Measurements from ENCODE around the gene MOSPD2.

Gene MOSPD2

DNA sequence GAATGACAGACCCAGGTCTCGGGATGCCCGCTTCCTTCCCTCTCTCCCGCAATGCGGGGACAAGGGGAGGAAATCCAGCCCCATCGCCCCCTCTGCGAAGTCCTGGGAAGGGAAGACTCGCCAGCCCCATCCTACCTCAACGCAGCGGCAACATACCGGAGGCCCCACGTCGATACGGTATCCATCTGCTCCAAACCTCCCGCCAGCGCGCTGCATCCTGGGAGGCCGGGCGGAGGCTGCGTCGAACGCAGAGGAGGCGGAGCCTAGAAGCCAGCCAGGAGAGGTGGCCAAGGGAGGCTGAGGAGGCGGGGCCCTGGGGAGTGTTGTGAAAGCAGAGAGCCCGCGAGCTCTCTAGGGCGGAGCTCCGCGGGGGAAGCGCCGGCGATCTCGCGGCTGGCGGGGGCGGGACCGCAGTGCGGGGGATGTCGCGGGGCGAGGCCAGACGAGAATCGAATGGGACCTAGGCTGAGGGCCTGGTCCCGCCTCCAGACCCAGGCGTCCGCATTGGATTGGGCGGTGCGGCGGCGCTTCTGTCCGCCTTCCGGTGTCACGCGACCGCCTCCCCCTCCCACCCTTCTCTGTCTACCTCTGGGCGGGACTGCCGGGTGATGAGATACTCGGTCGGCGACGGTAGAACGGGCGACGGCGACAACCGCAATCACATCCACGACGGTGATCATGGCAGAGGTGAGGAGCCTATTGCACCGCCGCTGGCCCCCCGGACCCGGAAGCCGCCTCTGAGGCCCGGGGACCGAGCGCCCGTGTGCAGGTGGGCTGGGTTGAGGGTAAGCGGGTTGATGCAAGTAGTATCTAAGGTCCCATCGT, at the start of gene MOSPD2, which contains the start of gene FANCB:
Gene MOSPD2 (plus strand): TSS at position 571 of the 825 bp plus-strand sequence. CDS start 108 bp downstream, at position 679.
Gene FANCB (minus strand): TSS at position 219 of the 825 bp plus-strand sequence. CDS start 7,559 bp downstream, outside the sequence.
- peak; percentile 84 for DNase-seq

DNA sequence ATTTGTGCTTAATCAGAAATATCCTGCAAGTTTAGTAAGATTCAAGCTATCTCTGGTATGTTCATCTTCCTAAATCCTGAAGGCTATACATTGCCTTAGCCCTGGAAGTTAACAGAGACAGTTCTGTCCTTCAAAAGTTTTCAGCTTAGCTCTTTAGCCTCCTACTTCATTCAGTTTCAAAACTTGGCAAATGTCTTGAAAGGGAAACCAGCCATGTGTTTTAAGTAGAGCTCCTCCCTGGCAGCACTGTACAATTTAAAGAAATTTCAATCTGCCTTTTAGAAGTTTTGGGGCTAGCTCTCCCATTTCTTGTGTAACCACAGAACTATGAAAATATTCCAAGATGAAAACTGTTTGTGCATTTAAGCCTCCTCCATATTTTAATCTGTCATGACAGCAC, 47.4 kb upstream of the MOSPD2 start:
- no peak for DNase-seq

DNA sequence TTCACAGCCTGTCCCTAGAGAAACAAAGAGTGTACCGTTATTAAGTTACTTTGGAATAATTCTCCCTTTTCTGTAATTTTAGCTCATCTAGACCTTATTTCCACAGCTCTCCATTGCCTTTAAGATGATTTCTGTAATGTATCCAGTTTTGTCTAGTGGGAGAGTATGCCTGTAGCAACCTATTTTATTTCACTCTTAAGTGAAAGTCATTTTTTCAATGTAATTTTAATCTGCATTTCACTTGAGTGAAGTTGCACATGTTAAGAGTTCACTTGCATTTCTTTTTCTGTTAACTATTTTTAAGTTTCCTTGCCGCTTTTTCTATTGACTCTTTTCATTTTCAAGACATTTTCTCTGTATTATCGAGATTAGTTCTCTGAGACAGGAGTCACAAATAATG, 46.9 kb upstream of the MOSPD2 start:
- no peak for DNase-seq

DNA sequence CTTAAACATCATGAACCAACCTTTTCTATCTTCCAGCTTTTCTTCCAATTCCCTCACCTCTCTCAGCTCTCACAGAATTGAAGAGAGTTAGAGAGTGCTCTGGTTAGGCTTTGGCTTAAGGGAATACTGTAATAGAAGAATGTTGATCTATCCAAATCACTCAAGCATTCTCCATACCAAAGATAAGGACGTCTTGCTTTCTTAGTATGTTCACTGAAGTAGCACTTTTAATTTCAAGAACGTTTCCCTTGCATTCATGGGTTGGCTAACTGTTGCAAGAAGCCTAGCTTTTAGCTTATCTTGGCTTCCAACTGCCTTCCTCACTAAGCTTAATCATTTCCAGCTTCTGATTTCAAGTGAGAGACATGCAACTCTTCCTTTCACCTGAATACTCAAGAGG, 43.6 kb upstream of the MOSPD2 start:
- DNase-seq, result no peak

DNA sequence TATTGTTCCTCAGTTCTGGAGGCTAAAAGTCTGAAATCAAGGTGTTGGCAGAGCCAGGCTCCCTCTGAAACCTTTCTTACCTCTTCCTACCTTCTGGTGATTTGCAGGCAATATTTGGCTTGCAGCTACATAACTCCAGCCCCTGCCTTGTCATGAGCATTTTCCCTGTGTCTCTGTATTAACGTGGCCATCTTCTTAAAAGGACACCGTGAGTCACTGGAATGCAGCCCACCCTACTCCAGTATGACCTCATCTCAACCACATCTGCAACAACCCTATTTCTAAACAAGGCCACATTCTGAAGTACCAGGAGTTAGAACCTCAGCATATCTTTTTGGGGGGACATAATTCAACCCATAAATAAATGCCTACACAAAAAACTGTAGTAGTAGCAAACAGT, 41.1 kb upstream of the MOSPD2 start:
- no peak for DNase-seq

DNA sequence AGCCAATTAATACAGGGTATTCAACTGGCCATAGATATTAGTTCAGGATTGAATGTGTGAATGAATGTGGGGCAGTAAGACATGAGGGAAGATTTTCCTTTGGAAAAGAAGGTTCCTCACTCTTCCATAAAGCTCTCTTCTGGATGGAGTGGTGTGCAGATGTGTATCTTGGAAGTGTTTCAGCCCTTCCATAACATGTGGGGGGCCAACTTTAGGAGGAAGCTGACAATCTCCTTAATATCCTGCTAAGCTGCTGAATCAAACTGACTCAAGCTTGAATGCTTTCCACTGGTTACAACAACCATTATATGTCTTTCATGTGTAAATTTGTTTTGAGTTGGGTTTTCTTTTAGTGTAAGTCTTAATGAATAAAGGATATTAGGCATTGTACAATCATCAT, 40.6 kb upstream of the MOSPD2 start:
- DNase-seq, result no peak

DNA sequence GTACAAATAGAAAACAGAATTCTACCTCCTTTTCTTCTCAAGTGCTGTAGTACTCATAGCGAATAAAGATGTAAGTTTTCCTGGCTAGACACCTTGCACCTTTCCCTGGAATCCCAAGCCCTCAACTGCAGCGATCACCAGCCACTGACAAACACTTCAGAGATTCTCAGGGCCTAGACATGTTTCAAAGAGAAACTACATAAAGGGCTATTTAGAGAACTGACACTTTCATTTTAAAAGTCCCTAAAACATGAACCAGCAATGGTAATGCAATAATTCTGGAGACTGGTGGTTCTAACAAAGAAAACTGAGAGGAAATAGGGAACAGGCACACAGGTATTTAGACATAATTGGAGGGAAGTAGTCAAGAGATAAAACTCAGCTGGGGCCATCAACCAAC, 36.1 kb upstream of the MOSPD2 start:
- no peak for DNase-seq

DNA sequence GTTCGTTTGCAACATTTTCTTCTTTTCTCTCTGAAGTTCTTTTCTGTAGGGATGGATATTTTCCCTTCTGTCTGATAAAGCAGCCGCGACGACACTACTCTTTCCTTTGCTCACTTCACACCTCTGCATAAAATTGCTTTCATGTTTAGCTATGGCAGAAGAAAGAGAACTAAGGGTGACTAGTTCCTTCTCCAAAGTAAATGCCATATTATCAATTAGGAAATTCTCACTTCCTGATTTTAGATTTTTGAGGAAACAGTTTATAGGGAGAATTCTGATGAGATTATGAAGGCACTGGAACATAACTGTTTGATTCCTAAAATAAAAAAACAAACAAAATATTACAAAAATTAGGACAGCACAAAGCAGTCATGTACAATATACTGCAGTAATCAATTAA, 29.6 kb upstream of the MOSPD2 start:
- DNase-seq, result no peak

DNA sequence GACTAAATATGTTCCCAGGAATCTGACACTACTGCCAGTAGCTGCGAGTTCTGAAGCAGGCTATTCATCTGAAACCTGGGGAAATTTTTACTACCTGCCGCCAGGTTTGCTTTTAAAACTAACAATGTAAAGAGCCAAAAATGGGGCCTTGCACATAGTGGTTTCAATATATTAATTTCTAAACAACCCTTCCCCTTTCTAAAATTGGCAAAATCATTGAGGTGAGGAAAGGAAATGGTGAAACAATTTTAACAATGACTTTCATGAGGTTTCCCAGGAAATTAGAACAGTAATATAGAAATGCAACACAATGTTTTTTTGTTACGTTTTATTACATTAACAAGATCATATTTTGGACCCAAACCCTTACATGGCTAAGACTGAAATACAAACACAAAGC, 21.7 kb upstream of the MOSPD2 start:
- no peak for DNase-seq

DNA sequence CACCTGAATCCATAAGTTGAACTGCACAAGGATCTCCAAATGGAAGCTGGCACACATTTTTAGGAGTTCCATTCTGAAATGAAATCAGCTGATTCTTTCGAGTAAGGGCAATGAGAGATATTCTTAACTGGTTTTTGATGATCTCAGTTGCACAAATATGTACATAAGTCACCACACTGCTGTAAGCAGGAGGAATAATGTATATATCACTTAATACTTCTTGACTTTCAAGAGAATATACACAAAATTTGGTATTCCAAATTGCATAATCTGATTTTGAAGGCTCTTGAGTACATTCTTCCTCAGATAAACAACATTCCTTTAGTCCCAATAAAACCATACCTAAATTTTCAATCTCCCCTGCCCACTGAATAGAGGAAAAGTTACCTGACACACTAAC, 8.6 kb upstream of the MOSPD2 start:
- no peak for DNase-seq

DNA sequence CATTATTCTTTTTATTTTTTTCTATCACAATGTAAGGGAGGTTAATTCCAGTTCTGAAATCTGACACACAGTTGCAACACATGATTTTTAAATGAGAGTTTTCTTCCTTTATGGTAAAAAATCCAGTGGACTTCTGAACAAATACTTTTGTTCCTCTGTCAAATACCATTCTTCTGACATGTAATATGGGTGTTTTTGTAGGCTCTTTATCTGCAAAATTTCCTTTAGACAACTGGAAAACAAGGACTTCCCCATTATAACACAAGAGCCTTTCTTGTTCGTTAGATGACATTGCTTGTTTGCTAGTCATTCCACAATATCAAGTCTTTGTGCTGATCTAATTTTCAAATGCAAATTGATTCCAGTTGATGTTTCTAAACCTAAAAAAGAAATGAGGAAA, 8.0 kb upstream of the MOSPD2 start:
- DNase-seq, result no peak

DNA sequence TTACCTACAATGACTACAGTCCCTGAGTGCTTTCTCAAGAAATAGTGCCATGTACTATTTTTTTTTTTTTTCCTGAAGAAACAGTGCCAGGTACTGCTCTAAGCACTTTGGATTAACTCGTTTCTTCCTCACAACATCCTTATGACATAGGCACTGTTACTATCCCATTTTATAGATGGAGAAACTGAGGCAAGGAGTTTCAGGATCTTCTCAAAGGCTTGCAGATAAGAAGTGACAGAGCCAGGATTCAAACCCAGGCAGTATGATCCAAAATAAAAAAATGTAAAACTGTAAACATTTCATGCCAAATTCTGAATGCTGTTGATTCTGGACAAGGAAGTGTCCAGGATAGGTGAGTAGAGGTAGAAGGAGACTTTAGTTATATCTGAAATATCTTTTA, 1.5 kb upstream of the MOSPD2 start:
- DNase-seq, result no peak

DNA sequence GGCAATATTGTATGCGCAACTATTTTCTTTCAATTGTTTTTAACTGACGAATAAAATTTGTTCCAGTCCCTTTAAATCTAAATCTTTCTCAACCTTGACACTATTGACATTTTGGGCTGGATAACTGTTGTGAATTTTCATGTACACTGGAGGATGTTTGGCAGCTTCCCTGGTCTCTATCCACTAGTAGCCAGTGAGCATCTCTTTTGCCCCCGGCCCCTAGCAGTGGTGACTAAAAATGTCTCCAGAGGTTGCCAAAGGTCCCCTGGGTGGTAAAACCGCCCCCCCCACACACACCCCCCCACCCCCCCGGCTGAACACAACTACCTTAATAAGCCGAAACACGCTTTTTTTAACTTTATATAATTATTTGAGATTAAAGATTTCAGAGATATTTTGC, 866 bp upstream of the MOSPD2 start:
- DNase-seq, result no peak

DNA sequence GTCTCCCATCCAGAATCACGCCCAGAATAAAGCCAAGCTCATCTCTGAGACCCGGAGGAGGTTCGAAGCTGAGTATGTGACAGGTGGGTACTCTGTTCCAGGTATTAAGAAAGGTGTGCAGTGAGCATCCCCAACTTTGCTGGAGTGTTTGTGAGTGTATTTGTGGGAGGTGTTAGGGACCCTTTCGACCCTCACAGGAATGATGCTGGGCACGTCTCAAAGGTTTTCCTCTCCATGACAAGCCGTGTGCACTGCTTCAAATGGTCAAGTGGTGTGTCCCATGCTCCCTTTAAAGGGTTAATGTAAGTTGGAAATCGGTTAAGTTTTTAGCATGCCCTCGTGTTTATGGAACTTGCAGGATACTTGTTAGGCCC, 442 bp downstream of the MOSPD2 start:
- DNase-seq, result no peak

DNA sequence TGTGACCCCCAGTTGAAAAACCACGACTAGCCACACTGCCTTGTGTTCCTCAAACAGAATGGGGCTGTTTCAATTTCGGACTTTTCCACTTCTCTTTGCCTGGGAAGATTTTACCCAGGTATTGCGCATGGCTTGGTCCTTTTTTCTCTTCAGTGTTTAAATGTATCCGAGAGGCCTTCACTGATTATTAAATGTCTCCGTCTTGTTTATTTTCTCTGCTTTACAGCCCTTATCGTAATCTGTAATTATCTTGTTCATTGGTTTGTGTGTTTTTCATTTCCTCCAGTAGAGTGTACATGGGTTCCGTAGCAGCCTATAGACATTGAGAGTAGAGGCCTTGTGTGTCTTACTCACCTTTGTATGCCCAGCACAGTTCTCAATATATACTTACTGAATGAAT, 2.4 kb downstream of the MOSPD2 start:
- no peak for DNase-seq

DNA sequence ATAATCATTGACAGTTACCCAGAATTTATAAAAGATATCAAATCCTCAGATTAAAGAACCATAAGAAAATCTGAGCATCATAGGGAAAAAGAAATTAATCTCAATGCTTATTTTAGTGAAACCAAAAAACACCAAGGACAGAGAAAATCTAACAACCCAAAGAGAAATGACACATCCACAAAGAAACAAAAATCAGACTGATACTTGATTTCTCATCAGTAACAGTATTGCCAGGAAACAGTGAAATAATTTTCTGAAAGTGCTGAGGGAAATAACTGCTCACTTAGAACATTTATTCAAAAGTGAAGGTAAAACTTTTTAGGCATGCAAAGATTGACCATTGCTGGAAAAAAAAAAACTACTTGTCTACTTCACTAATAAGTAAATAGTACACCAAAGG, 10.6 kb downstream of the MOSPD2 start:
- DNase-seq, result no peak

DNA sequence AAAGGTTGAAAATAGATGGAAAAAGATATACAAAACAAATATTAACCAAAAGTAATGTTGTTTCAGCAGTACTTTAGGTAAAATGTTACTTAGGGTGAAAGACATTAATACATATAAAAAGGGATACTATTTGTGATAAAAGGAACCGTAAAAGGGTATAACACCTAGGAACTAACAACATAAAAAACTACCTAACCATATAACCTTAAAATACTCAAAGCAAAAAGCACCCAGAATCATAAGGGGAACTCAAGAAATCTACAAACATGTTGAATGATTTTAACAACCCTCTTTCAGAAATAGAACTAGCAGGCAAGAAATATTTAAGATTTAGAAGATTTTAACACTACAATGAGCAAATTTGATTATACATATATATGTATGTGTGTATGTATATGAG, 11.5 kb downstream of the MOSPD2 start:
- no peak for DNase-seq

DNA sequence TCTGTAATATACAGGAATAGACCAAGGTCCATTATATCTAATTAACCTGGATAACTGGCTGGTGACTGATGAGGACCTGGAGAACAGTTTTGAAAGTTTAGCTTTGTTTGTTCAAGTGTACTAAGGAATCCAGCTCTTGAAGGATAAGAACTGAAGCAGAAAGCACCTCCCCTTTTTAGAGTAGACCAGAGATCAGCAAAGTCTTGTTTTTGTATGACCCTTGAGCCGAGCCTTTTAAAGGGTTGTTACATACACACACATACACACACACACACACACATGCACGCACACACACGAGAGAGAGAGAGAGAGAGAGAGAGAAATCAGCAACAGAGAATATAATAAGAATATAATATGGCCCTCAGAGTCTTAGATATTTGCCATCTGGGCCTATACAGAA, 13.0 kb downstream of the MOSPD2 start:
- no peak for DNase-seq

DNA sequence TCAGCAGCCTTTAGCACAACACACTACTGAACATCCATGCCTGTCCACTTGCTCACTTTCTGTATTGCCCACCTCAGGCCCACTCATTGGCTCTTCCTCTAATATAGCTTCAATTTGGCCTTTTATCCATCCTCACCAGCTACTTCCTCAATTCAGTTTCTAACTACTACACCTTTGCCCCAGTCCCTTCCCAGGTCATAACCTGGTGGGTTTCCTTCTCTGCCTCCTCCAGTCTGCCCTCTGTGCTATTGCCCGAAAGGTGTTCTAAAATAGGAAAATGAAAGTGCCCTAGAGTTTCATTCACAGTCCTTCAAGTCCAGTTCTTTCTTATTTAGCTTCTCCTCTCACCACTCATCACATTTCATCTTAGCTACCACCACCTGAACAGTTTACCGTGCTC, 23.1 kb downstream of the MOSPD2 start:
- no peak for DNase-seq

DNA sequence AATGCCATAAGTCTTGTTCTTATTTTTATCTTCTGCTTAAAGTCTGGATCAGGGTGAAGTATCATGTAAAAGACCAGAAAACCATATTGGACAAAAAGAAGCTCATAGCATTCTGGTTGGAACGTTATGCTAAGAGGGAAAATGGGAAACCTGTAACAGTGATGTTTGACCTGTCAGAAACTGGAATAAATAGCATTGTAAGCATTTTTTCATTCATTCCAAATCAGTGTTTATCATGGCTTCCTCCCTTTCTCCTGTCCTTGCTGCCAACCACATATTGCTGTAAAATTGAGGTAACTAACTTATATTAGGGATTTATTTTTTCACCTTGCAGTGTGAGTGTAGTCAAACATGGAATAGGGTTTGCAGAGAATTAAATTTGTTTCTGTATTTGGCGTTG, 23.8 kb downstream of the MOSPD2 start:
- no peak for DNase-seq

DNA sequence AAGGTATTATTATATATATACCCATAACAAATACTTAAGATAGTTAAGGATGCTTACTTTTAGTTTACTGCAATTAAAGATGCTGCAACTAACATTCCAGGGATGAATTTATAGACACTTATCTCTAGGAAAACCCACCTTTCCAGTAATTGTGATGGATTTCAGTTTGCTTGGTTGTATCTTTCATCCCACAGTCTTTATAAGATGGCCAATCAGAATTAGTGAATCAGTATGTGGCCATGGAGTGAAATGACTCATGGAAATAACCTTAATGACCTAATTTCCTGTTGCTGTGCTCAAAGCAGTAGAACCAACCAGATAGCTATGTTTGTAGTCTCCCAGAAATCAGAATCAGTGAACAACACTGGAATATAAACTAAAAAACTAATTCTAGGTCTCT, 26.4 kb downstream of the MOSPD2 start:
- DNase-seq, result no peak

DNA sequence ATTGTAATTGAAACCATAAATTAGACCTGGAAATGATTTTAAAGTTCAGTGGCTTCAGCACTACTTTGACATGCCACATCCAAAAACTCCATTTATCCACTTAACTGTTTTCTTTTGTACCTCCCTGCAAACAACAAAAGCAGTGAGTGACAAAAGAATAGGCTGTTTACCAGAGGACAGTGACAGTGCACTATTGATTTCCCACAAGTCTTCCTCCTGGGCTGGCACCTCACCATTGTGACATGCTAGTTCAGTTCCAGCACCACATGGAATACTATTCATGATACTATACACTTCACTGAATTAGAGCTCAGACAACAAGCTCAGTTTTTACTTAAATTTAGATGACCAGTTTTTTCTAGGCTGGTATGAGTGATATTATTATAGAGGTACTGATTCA, 29.3 kb downstream of the MOSPD2 start:
- no peak for DNase-seq

DNA sequence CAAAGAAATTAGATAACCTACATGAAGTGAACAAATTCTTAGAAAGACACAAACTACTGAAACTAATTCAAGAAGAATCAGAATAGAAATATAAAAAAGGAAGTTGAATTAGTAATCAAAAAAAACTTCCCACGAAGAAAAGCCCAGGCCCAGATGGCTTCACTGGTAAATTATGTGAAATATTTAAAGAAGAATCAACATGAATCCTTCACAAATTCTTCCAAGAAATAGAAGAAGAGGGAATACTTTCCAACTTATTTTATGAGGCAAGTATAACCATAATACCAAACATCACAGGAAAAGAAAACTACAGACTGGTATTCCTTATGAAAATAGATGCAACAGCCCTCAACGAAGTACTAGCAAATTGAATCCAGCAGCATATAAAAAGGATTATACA, 30.7 kb downstream of the MOSPD2 start:
- DNase-seq, result no peak

DNA sequence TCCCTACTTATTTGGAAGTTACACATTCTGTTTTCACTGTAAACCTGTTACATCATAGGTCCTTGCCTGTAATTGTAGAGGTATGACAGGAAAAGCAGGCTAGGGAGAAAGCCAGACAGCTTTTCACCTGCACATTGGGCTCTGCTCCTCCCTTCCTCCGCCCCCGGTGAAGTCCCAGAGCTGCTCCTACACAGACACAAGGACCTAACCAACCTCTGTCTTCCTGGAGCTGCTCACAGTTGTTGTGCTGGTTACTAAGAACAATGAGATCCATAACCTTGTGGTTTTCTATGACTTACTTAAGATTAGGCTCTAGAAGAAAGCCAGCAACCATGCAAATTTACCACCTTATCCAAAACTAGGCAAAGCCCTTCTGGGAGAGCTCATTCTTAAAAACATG, 40.0 kb downstream of the MOSPD2 start:
- DNase-seq, result no peak

DNA sequence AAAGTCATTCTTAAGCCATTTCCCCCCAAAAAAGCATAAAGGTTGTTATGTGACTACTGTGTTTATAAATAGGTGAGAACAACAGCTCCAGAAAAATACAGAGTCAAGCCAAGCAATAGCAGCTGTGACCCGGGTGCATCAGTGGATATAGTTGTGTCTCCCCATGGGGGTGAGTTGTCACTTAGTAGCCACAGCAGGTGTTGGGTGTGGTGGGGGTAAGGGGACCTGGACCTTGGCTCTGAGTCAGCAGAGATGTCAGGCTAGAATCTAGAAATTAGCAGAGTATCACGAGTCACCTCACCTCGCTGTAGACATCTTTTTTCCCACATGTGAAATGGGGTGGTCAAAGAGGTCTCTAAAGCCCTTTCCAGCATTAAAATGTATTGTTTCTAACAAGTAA, 42.4 kb downstream of the MOSPD2 start:
- no peak for DNase-seq

Measured in NCI-H187 treated with DMSO at 0.1 percent for 48 hours (cell line).